Stimulated activated naive CD8-positive, alpha-beta T cell treated with anti-CD3 and anti-CD28 coated beads, Interleukin-15, Interleukin-2, amounts not matched to agents 100 U/mL and 50 U/mL, for 24 hours (primary cell): ENCODE data around the gene DBH.

Source experiments
- ATAC-seq: fragments of 150-1000 bp; cut with Tn5 transposase; one replicate; pipeline ENCODE4 v1.10.0; 2021
- DNase-seq: peaks from one replicate; pipeline ENCODE4 v3.0.0; 2021

The DBH gene

GRCh38 chr9:133684121-133684935 is 48.2 kb downstream of the DBH start:
- peak; percentile 10 for ATAC-seq
- DNase-seq: no peak

GRCh38 chr9:133684936-133685361 is 48.8 kb downstream of the DBH start:
- no peak for ATAC-seq
- DNase-seq: no peak

GRCh38 chr9:133685653-133686609 is 49.8 kb downstream of the DBH start:
- ATAC-seq: no peak
- DNase-seq: no peak

- no peak for ATAC-seq
- no peak for DNase-seq
Observed at GRCh38 chr9:133686642-133687575, 50.7 kb downstream of the DBH start.

- ATAC-seq (no peak), DNase-seq (no peak)
Observed at GRCh38 chr9:133687856-133688761, 51.9 kb downstream of the DBH start.

GRCh38 chr9:133689151-133689763 is 53.1 kb downstream of the DBH start:
- ATAC-seq (no peak), DNase-seq (no peak)

- DNase-seq (no peak), ATAC-seq (no peak)
Observed at GRCh38 chr9:133690081-133690561, 54.0 kb downstream of the DBH start.

- no peak for DNase-seq
- no peak for ATAC-seq
Observed at GRCh38 chr9:133691191-133691590, 55.0 kb downstream of the DBH start.

GRCh38 chr9:133691626-133692363 is 55.6 kb downstream of the DBH start:
- ATAC-seq (peak; percentile 88), DNase-seq (peak; percentile 47)

GRCh38 chr9:133692364-133692985 is 56.3 kb downstream of the DBH start:
- ATAC-seq (no peak), DNase-seq (no peak)

- no peak for ATAC-seq
- DNase-seq: no peak
Observed at GRCh38 chr9:133693116-133693515, 57.0 kb downstream of the DBH start.

GRCh38 chr9:133693703-133694529 is 57.8 kb downstream of the DBH start:
- no peak for DNase-seq
- no peak for ATAC-seq

GRCh38 chr9:133694686-133695085 is 58.5 kb downstream of the DBH start:
- DNase-seq (no peak), ATAC-seq (no peak)

- no peak for ATAC-seq
- no peak for DNase-seq
Observed at GRCh38 chr9:133696071-133696472, 59.9 kb downstream of the DBH start.

- DNase-seq: no peak
Observed at GRCh38 chr9:133699546-133699945, 63.4 kb downstream of the DBH start.

GRCh38 chr9:133700819-133701320 is 64.7 kb downstream of the DBH start:
- ATAC-seq (peak; percentile 21), DNase-seq (no peak)

More at GRCh38 chr9:133699546-133699945, 63.4 kb downstream of the DBH start:
- ATAC-seq: no peak

- peak; percentile 57 for ATAC-seq
- DNase-seq: peak; percentile 54
Observed at GRCh38 chr9:133701321-133701980, 65.3 kb downstream of the DBH start.
